Activated T-helper 1 cell treated with anti-CD3 and anti-CD28 coated beads, Interleukin-2, amount 50 U/mL, for 16 hours (primary cell): ENCODE data around the gene SNRPB2.

Experiments used
- DNase-seq, 2 donors: peaks; one replicate each; pipeline ENCODE4 v3.0.0-alpha.2; 2020; ENCODE audit warnings: low read depth in 1 of 2, low spot score in 1 of 2

The SNRPB2 gene

DNA sequence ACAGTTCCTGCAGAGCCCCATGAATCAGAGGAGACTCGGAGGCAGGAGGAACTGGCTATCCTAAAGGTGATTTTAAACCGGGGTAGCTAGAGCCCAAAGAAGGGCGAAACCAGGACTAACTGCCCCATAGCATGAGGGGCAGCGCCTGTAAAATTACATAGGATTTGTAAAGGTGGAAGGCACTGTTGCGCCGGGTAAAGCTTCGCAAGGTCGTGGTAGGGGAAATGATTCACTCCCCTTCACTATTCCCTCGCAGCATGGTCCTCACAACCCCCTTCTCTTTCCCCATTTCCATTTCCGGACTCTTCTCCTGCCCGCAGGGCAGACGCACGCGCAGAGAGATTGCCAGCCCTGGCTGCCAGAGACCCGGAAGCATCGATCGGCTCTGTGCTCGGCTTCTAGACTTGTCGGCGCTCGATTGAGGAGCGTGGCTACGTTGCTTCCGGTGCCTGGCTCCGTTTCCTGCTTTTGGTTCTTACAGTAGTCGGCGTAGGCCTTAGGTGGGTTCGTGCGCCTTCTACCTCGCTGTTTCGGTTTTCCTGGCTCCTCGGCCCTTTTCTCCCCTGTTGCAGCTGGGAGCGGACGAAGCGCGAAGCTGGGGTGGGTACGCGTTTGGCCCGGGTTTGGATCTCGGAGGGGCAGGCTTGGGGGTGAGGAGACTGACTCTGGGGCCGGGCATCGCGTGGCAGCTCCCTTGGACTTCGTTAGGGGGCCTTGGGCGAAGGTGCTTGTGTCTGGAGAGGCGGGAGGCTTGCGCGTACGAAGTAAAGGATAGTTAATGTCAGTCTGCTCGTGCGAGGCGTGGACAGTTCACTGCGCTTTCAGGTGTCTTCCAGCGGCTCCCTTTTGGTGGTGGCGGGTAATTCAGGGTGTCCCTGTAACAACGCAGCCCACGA, at the start of gene SNRPB2:
TSS of gene SNRPB2 (plus strand) at position 462 of the 896 bp plus-strand sequence. CDS start 1,677 bp downstream, outside the sequence.
- DNase-seq: peak; percentile 79 to 83

GRCh38 chr20:16684416-16684815, 45.4 kb upstream of the SNRPB2 start:
- no peak for DNase-seq

DNA sequence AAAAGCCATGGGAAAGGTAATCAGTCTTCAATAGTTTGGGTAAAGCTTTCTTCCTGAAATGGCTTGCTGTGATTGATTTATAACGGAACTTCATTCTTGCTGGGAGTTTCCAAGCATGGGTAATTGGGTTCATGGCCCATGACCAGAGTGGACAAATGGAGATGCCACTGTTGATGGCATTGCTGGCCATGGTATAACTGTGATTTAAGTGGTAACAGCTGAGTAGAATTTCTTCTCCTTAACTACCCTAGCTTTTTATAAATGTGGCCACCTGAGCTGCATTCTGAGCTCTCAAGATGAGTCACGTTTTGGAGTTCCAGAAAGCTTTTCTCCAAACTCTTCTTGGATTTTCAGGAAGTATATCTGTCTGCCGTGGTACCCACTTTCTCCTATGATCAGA, 39.9 kb upstream of the SNRPB2 start:
- DNase-seq: no peak

DNA sequence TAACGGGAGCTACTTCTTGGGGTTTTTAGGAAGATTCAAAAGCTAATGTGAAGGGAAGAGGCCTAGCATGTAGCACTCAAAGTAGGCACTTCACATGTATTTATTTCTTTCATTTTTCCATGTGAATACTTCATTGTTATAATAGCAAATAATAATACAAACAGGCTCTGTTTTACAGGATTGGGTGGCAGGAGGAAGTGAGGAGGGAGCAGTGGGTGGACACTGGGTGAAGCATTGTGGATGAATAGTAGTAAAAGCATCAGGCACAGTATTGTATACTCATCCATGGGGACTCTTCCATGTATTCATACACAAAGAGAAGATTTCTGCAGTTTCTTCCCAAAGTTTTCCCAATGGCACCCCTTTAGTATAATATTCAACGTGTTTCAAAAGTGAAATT, 38.4 kb upstream of the SNRPB2 start:
- no peak for DNase-seq

DNA sequence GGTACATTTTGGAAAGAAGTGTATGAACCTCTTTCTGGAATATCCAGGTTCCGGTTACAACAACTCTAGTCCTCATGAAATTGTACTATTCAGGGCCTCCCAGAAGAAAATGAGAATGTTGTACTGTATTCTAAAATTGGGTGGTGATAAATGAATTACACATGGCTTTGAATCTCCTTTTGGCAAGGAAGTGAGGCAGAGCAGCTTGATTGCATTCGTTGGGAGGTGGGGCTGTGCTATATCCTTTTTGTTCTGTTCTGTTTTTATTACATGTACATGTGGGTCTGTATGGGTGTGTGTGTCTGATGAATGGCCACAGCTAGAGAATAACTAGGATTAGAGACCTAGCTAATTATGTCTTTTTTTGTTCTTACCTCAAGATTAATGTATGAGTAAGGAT, 37.8 kb upstream of the SNRPB2 start:
- DNase-seq: no peak

GRCh38 chr20:16692442-16692841, 37.4 kb upstream of the SNRPB2 start:
- DNase-seq: no peak

GRCh38 chr20:16693278-16693677, 36.5 kb upstream of the SNRPB2 start:
- DNase-seq: no peak

DNA sequence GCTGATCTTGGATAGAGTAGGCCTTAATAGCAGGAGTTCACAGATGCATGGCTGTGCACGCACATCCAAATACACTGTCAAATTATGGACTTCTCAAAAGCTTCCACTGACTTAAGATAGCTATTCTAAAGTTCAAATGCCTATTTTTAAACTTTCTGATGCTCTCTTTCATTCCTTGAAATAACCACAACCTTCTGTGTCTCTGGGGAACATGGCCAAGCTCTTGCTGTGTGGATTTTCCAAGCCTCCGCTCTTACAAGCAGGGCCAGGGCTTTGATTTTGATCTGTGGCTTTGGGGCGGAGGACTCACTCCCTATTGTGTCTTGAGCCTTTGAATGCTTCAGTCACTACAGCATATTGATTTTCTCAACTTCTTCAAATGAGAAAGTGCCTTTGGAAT, 35.7 kb upstream of the SNRPB2 start:
- DNase-seq: no peak

- DNase-seq: no peak
Measured at GRCh38 chr20:16695628-16696027, 34.2 kb upstream of the SNRPB2 start.

DNA sequence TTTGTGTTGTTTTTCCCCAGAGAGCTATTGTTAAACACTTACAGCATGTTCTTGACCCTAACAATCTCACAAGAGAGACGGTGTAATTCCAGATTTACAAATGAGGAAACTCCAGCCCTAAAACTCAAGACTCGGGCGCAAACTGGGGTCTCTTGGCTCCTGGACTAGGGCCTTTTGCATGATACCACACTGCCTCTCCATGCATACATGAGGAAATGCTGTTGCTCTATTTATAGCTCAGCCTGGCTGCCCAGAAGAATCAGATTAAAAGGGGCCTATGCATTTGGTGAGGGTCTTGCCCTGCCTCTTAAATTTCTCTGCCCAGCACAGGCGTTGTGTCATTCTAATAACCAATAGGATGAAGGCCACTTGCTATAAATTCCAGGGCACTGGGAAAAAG, 30.5 kb upstream of the SNRPB2 start:
- no peak for DNase-seq

- DNase-seq: no peak
Measured at GRCh38 chr20:16701296-16701695, 28.5 kb upstream of the SNRPB2 start.

GRCh38 chr20:16703570-16703969, 26.3 kb upstream of the SNRPB2 start:
- DNase-seq: no peak

- DNase-seq: no peak
Measured at GRCh38 chr20:16707674-16708073, 22.2 kb upstream of the SNRPB2 start.

GRCh38 chr20:16708602-16709001, 21.2 kb upstream of the SNRPB2 start:
- no peak for DNase-seq

- DNase-seq: no peak
Measured at GRCh38 chr20:16709017-16709416, 20.8 kb upstream of the SNRPB2 start.

- no peak for DNase-seq
Measured at GRCh38 chr20:16710781-16711180, 19.0 kb upstream of the SNRPB2 start.

GRCh38 chr20:16711661-16712258, 18.1 kb upstream of the SNRPB2 start:
- DNase-seq: no peak

GRCh38 chr20:16712511-16712947, 17.3 kb upstream of the SNRPB2 start:
- DNase-seq: no peak

GRCh38 chr20:16713066-16713465, 16.8 kb upstream of the SNRPB2 start:
- no peak for DNase-seq

- no peak for DNase-seq
Measured at GRCh38 chr20:16714242-16714641, 15.6 kb upstream of the SNRPB2 start.

DNA sequence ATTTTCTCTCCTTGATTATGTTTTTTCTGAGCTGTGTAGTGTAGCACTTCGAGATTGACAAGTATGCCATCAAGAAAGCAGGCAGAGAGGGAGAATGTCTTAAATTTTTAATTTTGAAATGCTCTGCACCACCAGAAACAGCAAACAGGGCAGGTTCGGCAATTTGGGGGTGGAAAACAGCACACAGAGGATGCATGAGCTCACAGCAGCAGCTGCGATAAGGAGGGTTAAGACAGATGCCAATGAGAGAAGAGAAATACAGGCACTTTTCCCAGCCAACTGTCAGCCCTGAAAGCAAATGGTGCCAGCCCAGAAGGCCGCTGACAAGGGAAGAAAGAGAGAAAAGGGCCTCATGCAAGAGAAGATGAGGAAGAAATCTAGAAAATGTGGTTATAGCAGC, 15.1 kb upstream of the SNRPB2 start:
- DNase-seq: no peak

DNA sequence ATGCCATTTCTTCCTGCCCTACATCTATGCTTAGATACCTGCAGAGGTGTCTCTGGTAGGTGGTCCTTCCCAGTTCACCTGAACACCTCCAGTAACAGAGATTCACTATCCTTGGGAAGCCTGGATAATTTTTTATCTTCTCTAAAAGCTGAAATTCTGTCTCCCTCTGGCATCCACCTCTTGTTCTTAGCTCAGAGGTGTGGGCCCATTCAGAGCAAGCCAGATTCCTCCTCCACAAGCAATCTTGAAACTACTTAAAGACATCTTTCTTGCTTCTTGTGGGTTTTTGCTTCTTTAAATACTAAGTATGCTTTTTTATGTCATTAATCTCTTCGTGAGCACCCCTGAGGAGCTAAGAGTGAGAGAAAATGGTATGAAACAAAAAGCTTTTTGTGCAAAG, 10.4 kb upstream of the SNRPB2 start:
- DNase-seq: no peak

GRCh38 chr20:16729080-16729479, 746 bp upstream of the SNRPB2 start:
- DNase-seq: no peak
